Ovary (tissue), 9 donors: Measurements from ENCODE around the gene TBC1D8B. TPM values are rescaled to one million over a fixed set of nuclear protein-coding genes. Genes with fewer than 3 reads are reported as not detected.
"Not testable (repeated sequence)": the region's sequence is repeated elsewhere in the genome, so short reads cannot be mapped to it uniquely, and the experiment has no call there.

ENCODE experiments used
- DNase-seq, 5 donors: peaks; one replicate each; pipeline ENCODE4 v3.0.0-alpha.2; 2019 to 2020
- H3K27ac ChIP-seq, 2 donors: fragments of 200-600 bp; one replicate each; pipeline versions ENCODE4 v1.5.1 to v1.8.0; 2019 to 2022
- H3K27me3 ChIP-seq: fragments of 200-600 bp; one replicate; pipeline ENCODE4 v1.8.0; 2022
- H3K36me3 ChIP-seq: fragments of 200-600 bp; sonication (generic); one replicate; pipeline ENCODE4 v1.5.1; 2019
- H3K4me1 ChIP-seq: one replicate; pipeline ENCODE4 v1.8.1; 2013; ENCODE audit warnings: mild to moderate bottlenecking, moderate library complexity; ENCODE audit not compliant: insufficient read depth
- H3K4me3 ChIP-seq: fragments of 200-600 bp; sonication (generic); one replicate; pipeline ENCODE4 v1.5.1; 2017
- H3K9me3 ChIP-seq, 2 donors: fragments of 200-600 bp in 1 of 2; sonication (generic) in 1 of 2; one replicate each; pipeline versions ENCODE4 v1.5.1 to v1.8.1; 2013 to 2019; ENCODE audit warnings: mild to moderate bottlenecking in 1 of 2, moderate library complexity in 1 of 2
- CTCF ChIP-seq, 3 donors: fragments of 450-650 bp in 2 of 3; fragments of 200-600 bp in 1 of 3; IDR thresholded peaks; one replicate each; pipeline versions ENCODE4 v1.5.1 to v1.8.0; 2016 to 2022; ENCODE audit warnings: antibody characterized with exemption in 3 of 3, mild to moderate bottlenecking in 1 of 3
- EP300 ChIP-seq: sonication (generic); formaldehyde crosslinking; IDR thresholded peaks from one replicate; pipeline ENCODE4 v1.6.1; 2017; ENCODE audit warnings: antibody characterized with exemption
- POLR2A ChIP-seq: fragments of 450-650 bp; IDR thresholded peaks from one replicate; pipeline ENCODE4 v1.6.1; 2017; ENCODE audit warnings: antibody characterized with exemption, mild to moderate bottlenecking, moderate library complexity
- WGBS, 3 donors: extraction: QIAGEN DNeasy Blood & Tissue Kit in 1 of 3; methylation state at CpG; one replicate each; pipeline versions ENCODE4 v1.1.5 to v1.1.7; 2013 to 2017; 5-methylcytosine and 5-hydroxymethylcytosine counted together
- intact Hi-C, 4 donors: fragments of 100-400 bp; cut with DNase I; formaldehyde crosslinking; loops; one replicate each; pipeline versions ENCODE4 v1.11.0 to v1.15.1; 2022 to 2023
- polyA plus RNA-seq, 2 donors: library from polyadenylated mRNA; stranded (reverse); fragments of 200-250 nt in 1 of 2; fragments of 350-450 nt in 1 of 2; fragmentation: Illumina TruSeq in 1 of 2; extraction: RNeasy Lipid Tissue Mini Kit (QIAGEN cat#74804) in 1 of 2; gene quantifications; one replicate each; pipeline ENCODE4 v1.2.3, GENCODE V29; 2013 to 2014
- total RNA-seq, 7 donors: library from RNA; depleted of rRNA in 2 of 7; stranded (reverse); fragments of >200 nt in 2 of 7; fragmentation: NEBNext Ultra II Directional in 3 of 7; extraction: Animal tissue kit (Norgen Biotek cat#: 25700) in 3 of 7; gene quantifications; one replicate each; pipeline versions ENCODE4 v1.1.0 to v1.2.4, GENCODE V29; 2016 to 2023
- donor health status: DM: no; HTN: no; CAD: no; lungs with moderate emphysema.
- donor health status: DM: no; HTN: no; CAD: no.
- donor health status: Bipolar disorder and iron deficiency.
- donor health status: DM: yes; HTN: yes; CAD: no.
- donor health status: DM: no; HTN: no; CAD: no.
- donor health status: DM: yes; HTN: yes; CAD: no.

The TBC1D8B gene
- total and polyA plus RNA-seq, 9 donors, result 2.3 to 10.4 (median 7.1) TPM

- no peaks in the 10 kb centered on the region for H3K4me1 ChIP-seq
- TF ChIP-seq POLR2A, result no peak
- no peak for TF ChIP-seq CTCF (IDR thresholded peaks at IDR 0.05)
- no peak for TF ChIP-seq EP300
- H3K36me3 ChIP-seq, result no peaks in the 10 kb centered on the region
- H3K27me3 ChIP-seq, result no peaks in the 10 kb centered on the region
- no peaks in the 10 kb centered on the region for H3K9me3 ChIP-seq
- WGBS, 3 donors, result 43 to 47% (median 44%) methylated on average over 13 of the region's 13 CpGs
- no peak for DNase-seq
- H3K27ac ChIP-seq, result no peak overlapping the region
- intact Hi-C loops, result no loop called here
- H3K4me3 ChIP-seq, result no peak overlapping the region
Observed at GRCh38 chrX:106862972-106863688, 60.7 kb downstream of the TBC1D8B start.

GRCh38 chrX:106863697-106864096, 61.2 kb downstream of the TBC1D8B start:
- Histone ChIP-seq H3K27me3 (no peaks in the 10 kb centered on the region), H3K36me3 (no peaks in the 10 kb centered on the region), H3K4me3 (no peak overlapping the region), H3K27ac (no peak overlapping the region), H3K9me3 (no peaks in the 10 kb centered on the region), H3K4me1 (no peaks in the 10 kb centered on the region)
- TF ChIP-seq CTCF (IDR thresholded peaks at IDR 0.05) (no peak), EP300 (no peak), POLR2A (no peak)
- intact Hi-C loops, result no loop called here
- WGBS, 3 donors, result 73 to 86% (median 74%) methylated on average over 9 of the region's 9 CpGs
- DNase-seq, result no peak

GRCh38 chrX:106872796-106873195, 70.3 kb downstream of the TBC1D8B start:
- intact Hi-C loops, result loop anchor here in 1 of 4 donors (5.0 kb wide), 1 partner anchor 1400 kb away; no protein-coding TSS in a partner anchor
- H3K9me3 ChIP-seq, DNase-seq, H3K27ac ChIP-seq, H3K36me3 ChIP-seq, H3K27me3 ChIP-seq, H3K4me1 ChIP-seq, H3K4me3 ChIP-seq: not testable (repeated sequence)
- WGBS, 3 donors, result 87 to 97% (median 91%) methylated on average over 2 of the region's 2 CpGs

GRCh38 chrX:106874075-106874474, 71.6 kb downstream of the TBC1D8B start:
- H3K36me3 ChIP-seq, result no peaks in the 10 kb centered on the region
- intact Hi-C loops, result loop anchor here in 1 of 4 donors (5.0 kb wide), 1 partner anchor 1398 kb away; no protein-coding TSS in a partner anchor
- no peaks in the 10 kb centered on the region for H3K9me3 ChIP-seq
- H3K27me3 ChIP-seq, result no peaks in the 10 kb centered on the region
- no peak for TF ChIP-seq EP300
- TF ChIP-seq CTCF (IDR thresholded peaks at IDR 0.05), result peak in 2 of 3 donors; percentile 25 to 36
- no peak for DNase-seq
- 46 to 57% (median 54%) methylated on average over 2 of the region's 2 CpGs for WGBS, 3 donors
- no peak overlapping the region for H3K4me3 ChIP-seq
- H3K27ac ChIP-seq, result no peak overlapping the region
- H3K4me1 ChIP-seq, result no peaks in the 10 kb centered on the region

- Histone ChIP-seq H3K27ac (no peak overlapping the region), H3K4me1 (no peaks in the 10 kb centered on the region), H3K9me3 (no peaks in the 10 kb centered on the region), H3K27me3 (no peaks in the 10 kb centered on the region), H3K4me3 (no peak overlapping the region), H3K36me3 (no peaks in the 10 kb centered on the region)
- intact Hi-C loops, result no loop called here
- 72 to 86% (median 80%) methylated on average over 1 of the region's 1 CpG for WGBS, 3 donors
- TF ChIP-seq CTCF (IDR thresholded peaks at IDR 0.05), result no peak
- no peak for TF ChIP-seq EP300
- TF ChIP-seq POLR2A, result no peak
- DNase-seq, result no peak
Observed at GRCh38 chrX:106875151-106875550, 72.7 kb downstream of the TBC1D8B start.
